Osteoblast (primary cell): Measurements from ENCODE around the gene GPATCH8. TPM values are rescaled to one million over a fixed set of nuclear protein-coding genes. Genes with fewer than 3 reads are reported as not detected.

Source experiments
- DNase-seq: peaks from one replicate; pipeline ENCODE4 v3.0.0; 2011; ENCODE audit warnings: low spot score, mixed read lengths; ENCODE audit not compliant: insufficient read length; ENCODE audit errors: missing footprints
- H2AFZ ChIP-seq: 2 replicates; pipeline ENCODE4 v1.6.0; 2011; ENCODE audit warnings: mild to moderate bottlenecking, low read length
- H3K27ac ChIP-seq: 2 replicates; pipeline ENCODE4 v1.5.1; 2011; ENCODE audit warnings: mild to moderate bottlenecking, low read depth, low read length, moderate library complexity
- H3K27me3 ChIP-seq: 2 replicates; pipeline ENCODE4 v1.6.0; 2012; ENCODE audit warnings: mild to moderate bottlenecking, control low read depth, inconsistent platforms, low read length, moderate library complexity; ENCODE audit not compliant: insufficient read depth
- H3K36me3 ChIP-seq: 2 replicates; pipeline ENCODE4 v1.5.1; 2011; ENCODE audit warnings: mild to moderate bottlenecking, low read length, control low read depth, moderate library complexity; ENCODE audit not compliant: insufficient read depth
- H3K4me1 ChIP-seq: 2 replicates; pipeline ENCODE4 v1.5.1; 2011; ENCODE audit warnings: mild to moderate bottlenecking, low read length, control low read depth, moderate library complexity; ENCODE audit not compliant: insufficient read depth
- H3K4me2 ChIP-seq: 2 replicates; pipeline ENCODE4 v1.6.0; 2011; ENCODE audit warnings: mild to moderate bottlenecking, low read length; ENCODE audit not compliant: insufficient read depth
- H3K4me3 ChIP-seq: fragments of 200-600 bp; sonication (generic); 3 replicates; pipeline ENCODE4 v1.5.1; 2012; ENCODE audit warnings: mild to moderate bottlenecking, low read length, inconsistent platforms; ENCODE audit not compliant: insufficient read depth
- H3K79me2 ChIP-seq: 2 replicates; pipeline ENCODE4 v1.6.0; 2012; ENCODE audit warnings: mild to moderate bottlenecking, low read length, control low read depth, inconsistent platforms; ENCODE audit not compliant: insufficient read depth
- H3K9me3 ChIP-seq: 2 replicates; pipeline ENCODE4 v1.5.1; 2011; ENCODE audit warnings: low read depth, low read length, control low read depth
- H4K20me1 ChIP-seq: 2 replicates; pipeline ENCODE4 v1.6.0; 2012; ENCODE audit warnings: mild to moderate bottlenecking, low read length, control low read depth; ENCODE audit not compliant: insufficient read depth
- CTCF ChIP-seq: IDR thresholded peaks from 2 replicates; pipeline ENCODE4 v1.5.1; 2011; ENCODE audit warnings: mild to moderate bottlenecking, low read depth, low read length, moderate library complexity; ENCODE audit errors: extremely low read depth
- total RNA-seq: library from RNA; depleted of rRNA; stranded (reverse); fragments of >200 nt; gene quantifications from 2 replicates; pipeline ENCODE4 v1.2.3, GENCODE V29; 2012

Gene GPATCH8
- total RNA-seq, 1 donor: 33.3 TPM

- DNase-seq: peak; percentile 99
- peak overlapping the region; percentile 69 for H3K4me2 ChIP-seq
- no peaks in the 10 kb centered on the region for H3K36me3 ChIP-seq
- peak; percentile 96 for TF ChIP-seq CTCF
- no peaks in the 10 kb centered on the region for H3K79me2 ChIP-seq
- no peaks in the 10 kb centered on the region for H4K20me1 ChIP-seq
- H3K9me3 ChIP-seq: no peaks in the 10 kb centered on the region
- no peaks in the 10 kb centered on the region for H3K27me3 ChIP-seq
- H3K4me3 ChIP-seq: peak overlapping the region; percentile 16
- H3K4me1 ChIP-seq: peaks cover 7% of the 10 kb centered on the region
- H2AFZ ChIP-seq: peak overlapping the region; percentile 94
- peak overlapping the region; percentile 23 for H3K27ac ChIP-seq
Observed at GRCh38 chr17:44533533-44534246, 30.5 kb upstream of the GPATCH8 start.

- Histone ChIP-seq H3K79me2 (no peaks in the 10 kb centered on the region), H3K27me3 (no peaks in the 10 kb centered on the region), H3K4me2 (no peak overlapping the region), H2AFZ (no peak overlapping the region), H3K4me3 (no peak overlapping the region), H3K36me3 (no peaks in the 10 kb centered on the region), H3K9me3 (no peaks in the 10 kb centered on the region), H3K4me1 (peaks cover 7% of the 10 kb centered on the region), H4K20me1 (no peaks in the 10 kb centered on the region), H3K27ac (no peak overlapping the region)
- TF ChIP-seq CTCF: no peak
- DNase-seq: no peak
Observed at GRCh38 chr17:44530896-44531418, 27.8 kb upstream of the GPATCH8 start.

- no peaks in the 10 kb centered on the region for H3K27me3 ChIP-seq
- no peak for DNase-seq
- H3K4me2 ChIP-seq: no peak overlapping the region
- no peak overlapping the region for H2AFZ ChIP-seq
- no peaks in the 10 kb centered on the region for H4K20me1 ChIP-seq
- TF ChIP-seq CTCF: no peak
- no peak overlapping the region for H3K27ac ChIP-seq
- H3K4me3 ChIP-seq: no peak overlapping the region
- no peaks in the 10 kb centered on the region for H3K9me3 ChIP-seq
- no peaks in the 10 kb centered on the region for H3K79me2 ChIP-seq
- peaks cover 7% of the 10 kb centered on the region for H3K4me1 ChIP-seq
- no peaks in the 10 kb centered on the region for H3K36me3 ChIP-seq
Observed at GRCh38 chr17:44529864-44530263, 26.7 kb upstream of the GPATCH8 start.

- Histone ChIP-seq H4K20me1 (no peaks in the 10 kb centered on the region), H3K27me3 (no peaks in the 10 kb centered on the region), H3K4me3 (no peak overlapping the region), H3K4me1 (peaks cover 3% of the 10 kb centered on the region), H3K36me3 (no peaks in the 10 kb centered on the region), H3K27ac (no peak overlapping the region), H3K79me2 (no peaks in the 10 kb centered on the region), H3K4me2 (no peak overlapping the region), H2AFZ (no peak overlapping the region), H3K9me3 (no peaks in the 10 kb centered on the region)
- no peak for TF ChIP-seq CTCF
- no peak for DNase-seq
Observed at GRCh38 chr17:44527954-44528353, 24.7 kb upstream of the GPATCH8 start.
